ENCODE results near the gene NONO. TPM values are rescaled to one million over a fixed set of nuclear protein-coding genes. Genes with fewer than 3 reads are reported as not detected.
A peak's percentile ranks its signal among the peaks of the same experiment; 100 is the strongest.
"Not testable (repeated sequence)": the region's sequence is repeated elsewhere in the genome, so short reads cannot be mapped to it uniquely, and the experiment has no call there.

Gene NONO
- total RNA-seq, 1 donor from 2014 or later = 233 TPM

GRCh38 chrX:71292669-71293365, 9.4 kb downstream of the NONO start:
- no peak for DNase-seq
- Histone ChIP-seq H3K27me3 (ENCODE audit: low read depth) (no peaks in the 10 kb centered on the region), H3K4me1 (peaks cover 9% of the 10 kb centered on the region), H3K4me3 (no peak overlapping the region), H3K27ac (no peak overlapping the region), H3K36me3 (peaks cover 74% of the 10 kb centered on the region), H3K9me3 (no peaks in the 10 kb centered on the region)
- intact Hi-C loops (cut with DNase I) = no loop called here
- TF ChIP-seq CTCF (IDR thresholded peaks at IDR 0.05) = no peak
- ATAC-seq = no peak

GRCh38 chrX:71296806-71297205, 13.4 kb downstream of the NONO start:
- Histone ChIP-seq H3K27ac (no peak overlapping the region), H3K4me1 (no peaks in the 10 kb centered on the region), H3K36me3 (peaks cover 91% of the 10 kb centered on the region), H3K9me3 (no peaks in the 10 kb centered on the region), H3K27me3 (ENCODE audit: low read depth) (no peaks in the 10 kb centered on the region), H3K4me3 (no peak overlapping the region)
- intact Hi-C loops (cut with DNase I) = no loop called here
- no peak for DNase-seq
- no peak for ATAC-seq
- no peak for TF ChIP-seq CTCF (IDR thresholded peaks at IDR 0.05)

- TF ChIP-seq CTCF (IDR thresholded peaks at IDR 0.05) = no peak
- Histone ChIP-seq H3K36me3 (peaks cover 77% of the 10 kb centered on the region), H3K4me3 (no peak overlapping the region), H3K9me3 (no peaks in the 10 kb centered on the region), H3K27ac (no peak overlapping the region), H3K4me1 (no peaks in the 10 kb centered on the region), H3K27me3 (ENCODE audit: low read depth) (no peaks in the 10 kb centered on the region)
- ATAC-seq = no peak
- intact Hi-C loops (cut with DNase I) = no loop called here
- DNase-seq = no peak
These were observed 14.7 kb downstream of the NONO start for GRCh38 chrX:71298119-71298518.

GRCh38 chrX:71300064-71300463, 16.6 kb downstream of the NONO start:
- DNase-seq; H3K27me3 ChIP-seq (ENCODE audit: low read depth); H3K4me3 ChIP-seq; H3K9me3 ChIP-seq; H3K27ac ChIP-seq; ATAC-seq; intact Hi-C loops (cut with DNase I); H3K4me1 ChIP-seq: not testable (repeated sequence)
- H3K36me3 ChIP-seq = peaks cover 58% of the 10 kb centered on the region

- H3K27ac ChIP-seq; DNase-seq; ATAC-seq; H3K9me3 ChIP-seq; H3K4me3 ChIP-seq; H3K27me3 ChIP-seq (ENCODE audit: low read depth); intact Hi-C loops (cut with DNase I); H3K4me1 ChIP-seq: not testable (repeated sequence)
- peaks cover 54% of the 10 kb centered on the region for H3K36me3 ChIP-seq
These were observed 17.1 kb downstream of the NONO start for GRCh38 chrX:71300495-71300894.

- H3K9me3 ChIP-seq = no peaks in the 10 kb centered on the region
- no peak within 1 kb of the TSS for H3K4me3 ChIP-seq
- no peaks in the 10 kb centered on the region for H3K4me1 ChIP-seq
- intact Hi-C loops (cut with DNase I) = no loop called here
- no peak within 1 kb of the TSS for H3K27ac ChIP-seq
- DNase-seq = no peak
- no peak for TF ChIP-seq CTCF (IDR thresholded peaks at IDR 0.05)
- peak in 1 of 2 donors; percentile 14 for ATAC-seq
- no peaks in the 10 kb centered on the region for H3K27me3 ChIP-seq (ENCODE audit: low read depth)
- H3K36me3 ChIP-seq = peaks cover 45% of the 10 kb centered on the region
These were observed 17.9 kb downstream of the NONO start, which contains the start of gene ITGB1BP2 for GRCh38 chrX:71301195-71301924. Gene ITGB1BP2, plus strand, starts transcription at chrX:71301750. Its CDS starts 57 bp downstream, at chrX:71301807.
